GM18498 (cell line): ENCODE measurements around the gene IBA57.
"Not testable (repeated sequence)": the region's sequence is repeated elsewhere in the genome, so short reads cannot be mapped to it uniquely, and the experiment has no call there.

Experiments
- ATAC-seq: cut with Tn5 transposase; IDR thresholded peaks from one replicate; pipeline ENCODE4 v1.9.1; 2021; ENCODE audit warnings: mild to moderate bottlenecking, moderate library complexity; ENCODE audit not compliant: unreplicated experiment

Gene IBA57

GRCh38 chr1:228224198-228225164 lies 58.9 kb downstream of the IBA57 start:
- ATAC-seq = no peak

- no peak for ATAC-seq
Measured at GRCh38 chr1:228225165-228225710, 59.6 kb downstream of the IBA57 start.

- ATAC-seq = no peak
Measured at GRCh38 chr1:228225740-228226139, 60.1 kb downstream of the IBA57 start.

- ATAC-seq = no peak
Measured at GRCh38 chr1:228226141-228226874, 60.7 kb downstream of the IBA57 start.

GRCh38 chr1:228226956-228227791 lies 61.6 kb downstream of the IBA57 start:
- ATAC-seq = no peak

- ATAC-seq = not testable (repeated sequence)
Measured at GRCh38 chr1:228228147-228228546, 62.5 kb downstream of the IBA57 start.

GRCh38 chr1:228228601-228229074 lies 63.0 kb downstream of the IBA57 start:
- ATAC-seq = no peak

- ATAC-seq = no peak
Measured at GRCh38 chr1:228231189-228231588, 65.6 kb downstream of the IBA57 start.
